ENCODE measurements around the gene MUC16. TPM values are rescaled to one million over a fixed set of nuclear protein-coding genes. Genes with fewer than 3 reads are reported as not detected.

Gene MUC16
- total and polyA plus RNA-seq, 4 donors, result under 0.01 TPM; not detected in 3

- Histone ChIP-seq H3K4me1 (ENCODE audit: control insufficient read depth in 4 of 4, insufficient read depth in 4 of 4, low read length in 3 of 4) (no peaks in the 10 kb centered on the region), H3K9ac (ENCODE audit: low read depth in 1 of 2, low read length in 2 of 2) (no peak overlapping the region), H3K4me3 (ENCODE audit: low read depth in 1 of 3, low read length in 3 of 3) (no peak overlapping the region), H3K27me3 (ENCODE audit: control insufficient read depth in 4 of 4, insufficient read depth in 4 of 4, low read length in 3 of 4) (no peaks in the 10 kb centered on the region), H3K9me3 (ENCODE audit: control insufficient read depth in 4 of 4, low read length in 3 of 4) (peaks cover 0 to 1% (median 0%) of the 10 kb centered on the region in 4 donors), H3K36me3 (ENCODE audit: control insufficient read depth in 4 of 4, insufficient read depth in 3 of 4, low read depth in 1 of 4, low read length in 3 of 4) (no peaks in the 10 kb centered on the region), H3K27ac (ENCODE audit: low read depth in 1 of 2, low read length in 2 of 2) (no peak overlapping the region)
- TF ChIP-seq, protein P1, sequence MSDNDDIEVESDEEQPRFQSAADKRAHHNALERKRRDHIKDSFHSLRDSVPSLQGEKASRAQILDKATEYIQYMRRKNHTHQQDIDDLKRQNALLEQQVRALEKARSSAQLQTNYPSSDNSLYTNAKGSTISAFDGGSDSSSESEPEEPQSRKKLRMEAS (IDR thresholded peaks at IDR 0.05), result no peak
- no peak for TF ChIP-seq REST (IDR thresholded peaks at IDR 0.05)
- no peak for TF ChIP-seq ATF3 (IDR thresholded peaks at IDR 0.05)
- TF ChIP-seq TAF1 (conservative IDR thresholded peaks at IDR 0.05), result no peak
- TF ChIP-seq FOXA2 (IDR thresholded peaks at IDR 0.05), result no peak
- no peak for TF ChIP-seq EGR1 (IDR thresholded peaks at IDR 0.05; ENCODE audit: low read depth in 2 of 2)
- TF ChIP-seq YY1 (IDR thresholded peaks at IDR 0.05), result no peak
- TF ChIP-seq JUND (IDR thresholded peaks at IDR 0.05), result no peak
- TF ChIP-seq CTCF (IDR thresholded peaks at IDR 0.05; ENCODE audit: low read depth, low read length, missing input control), result no peak
- TF ChIP-seq SP1 (IDR thresholded peaks at IDR 0.05), result no peak
- no peak for DNase-seq (ENCODE audit: low spot score)
- whole genome bisulfite sequencing, result 45% methylated on average over 5 of the region's 5 CpGs
These were observed 22.0 kb upstream of the MUC16 start for GRCh38 chr19:9032136-9032631.

DNA sequence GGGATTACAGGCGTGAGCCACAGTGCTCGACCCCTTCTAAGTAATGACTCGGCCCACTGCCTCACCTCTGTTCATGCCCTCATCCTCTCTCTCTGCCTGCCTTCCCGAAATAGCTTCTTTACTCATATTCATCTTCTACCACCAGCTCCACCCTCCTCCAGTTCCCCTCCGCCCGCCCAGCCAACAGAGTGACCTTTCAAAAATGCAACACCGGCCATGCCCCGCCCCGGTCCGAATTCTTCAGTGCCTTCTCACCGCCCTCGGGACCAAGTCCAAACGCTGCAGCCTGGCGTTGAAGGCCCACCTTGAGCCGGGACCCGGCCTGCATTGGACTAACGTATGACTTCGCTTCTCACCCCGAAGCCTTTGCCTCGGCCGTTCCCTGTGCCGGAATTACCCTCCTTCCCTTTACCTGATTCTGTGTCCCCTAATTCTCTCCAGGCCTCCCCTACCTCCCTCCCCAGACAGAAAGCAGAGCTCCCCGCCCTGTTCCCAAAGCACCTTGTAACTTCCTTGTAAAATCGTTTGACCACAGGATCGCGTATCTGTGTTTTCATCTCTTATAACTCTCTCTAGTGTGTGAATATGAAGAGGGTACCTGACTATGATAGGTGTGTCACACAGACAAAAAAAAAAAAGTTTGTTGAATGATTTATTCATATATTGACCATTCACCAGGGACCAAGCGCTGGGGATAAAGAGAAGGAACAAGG lies 8.1 kb upstream of the MUC16 start:
- H3K4me1 ChIP-seq (ENCODE audit: control insufficient read depth in 4 of 4, insufficient read depth in 4 of 4, low read length in 3 of 4), result no peaks in the 10 kb centered on the region
- WGBS, result 82% methylated on average over 27 of the region's 27 CpGs
- no peak overlapping the region for H3K9ac ChIP-seq (ENCODE audit: low read depth in 1 of 2, low read length in 2 of 2)
- H3K36me3 ChIP-seq (ENCODE audit: control insufficient read depth in 4 of 4, insufficient read depth in 3 of 4, low read depth in 1 of 4, low read length in 3 of 4), result no peaks in the 10 kb centered on the region
- DNase-seq (ENCODE audit: low spot score), result no peak
- H3K27me3 ChIP-seq (ENCODE audit: control insufficient read depth in 4 of 4, insufficient read depth in 4 of 4, low read length in 3 of 4), result no peaks in the 10 kb centered on the region
- H3K27ac ChIP-seq (ENCODE audit: low read depth in 1 of 2, low read length in 2 of 2), result no peak overlapping the region
- H3K9me3 ChIP-seq (ENCODE audit: control insufficient read depth in 4 of 4, low read length in 3 of 4), result no peaks in the 10 kb centered on the region
- no peak overlapping the region for H3K4me3 ChIP-seq (ENCODE audit: low read depth in 1 of 3, low read length in 3 of 3)
- no peak for TF ChIP-seq JUND (IDR thresholded peaks at IDR 0.05)

- H3K4me3 ChIP-seq (ENCODE audit: low read depth in 1 of 3, low read length in 3 of 3), result no peak overlapping the region
- no peak for DNase-seq (ENCODE audit: low spot score)
- H3K9me3 ChIP-seq (ENCODE audit: control insufficient read depth in 4 of 4, low read length in 3 of 4), result no peaks in the 10 kb centered on the region
- H3K36me3 ChIP-seq (ENCODE audit: control insufficient read depth in 4 of 4, insufficient read depth in 3 of 4, low read depth in 1 of 4, low read length in 3 of 4), result no peaks in the 10 kb centered on the region
- WGBS, result 16% methylated on average over 7 of the region's 7 CpGs
- no peak overlapping the region for H3K9ac ChIP-seq (ENCODE audit: low read depth in 1 of 2, low read length in 2 of 2)
- H3K27ac ChIP-seq (ENCODE audit: low read depth in 1 of 2, low read length in 2 of 2), result no peak overlapping the region
- no peaks in the 10 kb centered on the region for H3K4me1 ChIP-seq (ENCODE audit: control insufficient read depth in 4 of 4, insufficient read depth in 4 of 4, low read length in 3 of 4)
- peaks cover 0 to 3% (median 0%) of the 10 kb centered on the region in 4 donors for H3K27me3 ChIP-seq (ENCODE audit: control insufficient read depth in 4 of 4, insufficient read depth in 4 of 4, low read length in 3 of 4)
- TF ChIP-seq GABPA (IDR thresholded peaks at IDR 0.05 in 1 of 2, conservative IDR thresholded peaks at IDR 0.05 in 1 of 2) (no peak), RAD21 (IDR thresholded peaks at IDR 0.05) (no peak), HNF4A (conservative IDR thresholded peaks at IDR 0.05) (no peak), FOXA1 (IDR thresholded peaks at IDR 0.05) (no peak), JUND (IDR thresholded peaks at IDR 0.05) (no peak), EGR1 (IDR thresholded peaks at IDR 0.05; ENCODE audit: low read depth in 2 of 2) (no peak), ZBTB33 (IDR thresholded peaks at IDR 0.05) (no peak), FOXA2 (IDR thresholded peaks at IDR 0.05) (no peak), NR2F2 (IDR thresholded peaks at IDR 0.05) (no peak)
- TF ChIP-seq, protein P1 (IDR thresholded peaks at IDR 0.05), result no peak
These were observed 4.6 kb upstream of the MUC16 start for GRCh38 chr19:9014803-9015202.

All from liver (tissue), 9 donors.